ENCODE measurements around the gene AKAP6. TPM values are rescaled to one million over a fixed set of nuclear protein-coding genes. Genes with fewer than 3 reads are reported as not detected.
"Not testable (repeated sequence)": the region's sequence is repeated elsewhere in the genome, so short reads cannot be mapped to it uniquely, and the experiment has no call there.

The AKAP6 gene
- total RNA-seq, 1 donor from 2014 or later, result 5.1 TPM

- DNase-seq (ENCODE audit: low read depth), result no peak
Measured at GRCh38 chr14:32447371-32447770, 118.3 kb downstream of the AKAP6 start.

GRCh38 chr14:32449648-32450047 lies 120.5 kb downstream of the AKAP6 start:
- no peak for DNase-seq (ENCODE audit: low read depth)

GRCh38 chr14:32450919-32451675 lies 122.0 kb downstream of the AKAP6 start:
- DNase-seq (ENCODE audit: low read depth), result peak; percentile 20

- no peak for DNase-seq (ENCODE audit: low read depth)
Measured at GRCh38 chr14:32453857-32454810, 125.0 kb downstream of the AKAP6 start.

- no peak for DNase-seq (ENCODE audit: low read depth)
Measured at GRCh38 chr14:32457213-32457920, 128.3 kb downstream of the AKAP6 start.

GRCh38 chr14:32458720-32459119 lies 129.6 kb downstream of the AKAP6 start:
- DNase-seq (ENCODE audit: low read depth), result no peak

GRCh38 chr14:32460267-32460666 lies 131.2 kb downstream of the AKAP6 start:
- DNase-seq (ENCODE audit: low read depth), result no peak

- not testable (repeated sequence) for DNase-seq (ENCODE audit: low read depth)
Measured at GRCh38 chr14:32462553-32462952, 133.5 kb downstream of the AKAP6 start.

- peak; percentile 95 for DNase-seq (ENCODE audit: low read depth)
Measured at GRCh38 chr14:32468955-32469354, 139.9 kb downstream of the AKAP6 start.

GRCh38 chr14:32469388-32470160 lies 140.5 kb downstream of the AKAP6 start:
- DNase-seq (ENCODE audit: low read depth), result peak; percentile 81

- DNase-seq (ENCODE audit: low read depth), result no peak
Measured at GRCh38 chr14:32470161-32470715, 141.1 kb downstream of the AKAP6 start.

- DNase-seq (ENCODE audit: low read depth), result no peak
Measured at GRCh38 chr14:32471181-32471580, 142.1 kb downstream of the AKAP6 start.

GRCh38 chr14:32472076-32472475 lies 143.0 kb downstream of the AKAP6 start:
- DNase-seq (ENCODE audit: low read depth), result no peak

GRCh38 chr14:32472512-32473463 lies 143.7 kb downstream of the AKAP6 start:
- peak; percentile 87 for DNase-seq (ENCODE audit: low read depth)

GRCh38 chr14:32473464-32473855 lies 144.4 kb downstream of the AKAP6 start:
- peak; percentile 96 for DNase-seq (ENCODE audit: low read depth)

- no peak for DNase-seq (ENCODE audit: low read depth)
Measured at GRCh38 chr14:32474478-32475195, 145.5 kb downstream of the AKAP6 start.

GRCh38 chr14:32476532-32476931 lies 147.4 kb downstream of the AKAP6 start:
- no peak for DNase-seq (ENCODE audit: low read depth)

GRCh38 chr14:32477396-32477795 lies 148.3 kb downstream of the AKAP6 start:
- no peak for DNase-seq (ENCODE audit: low read depth)

- no peak for DNase-seq (ENCODE audit: low read depth)
Measured at GRCh38 chr14:32478050-32478449, 149.0 kb downstream of the AKAP6 start.

Measured in renal cortical epithelial cell (primary cell).